Measurements from ENCODE around the gene TMEM232.

The TMEM232 gene

GRCh38 chr5:110492446-110492845 lies 234.0 kb downstream of the TMEM232 start:
- TF ChIP-seq CTCF (IDR thresholded peaks at IDR 0.05; ENCODE audit: low read depth, low read length), result no peak

GRCh38 chr5:110478895-110479294 lies 247.6 kb downstream of the TMEM232 start:
- no peak overlapping the region for H3K4me3 ChIP-seq (ENCODE audit: low read depth, low read length)
- no peak for TF ChIP-seq CTCF (IDR thresholded peaks at IDR 0.05; ENCODE audit: low read depth, low read length)

More at GRCh38 chr5:110492446-110492845, 234.0 kb downstream of the TMEM232 start:
- no peak overlapping the region for H3K4me3 ChIP-seq (ENCODE audit: low read depth, low read length)

GRCh38 chr5:110477911-110478310 lies 248.6 kb downstream of the TMEM232 start:
- TF ChIP-seq CTCF (IDR thresholded peaks at IDR 0.05; ENCODE audit: low read depth, low read length), result no peak
- H3K4me3 ChIP-seq (ENCODE audit: low read depth, low read length), result no peak overlapping the region

GRCh38 chr5:110476164-110476563 lies 250.3 kb downstream of the TMEM232 start:
- no peak overlapping the region for H3K4me3 ChIP-seq (ENCODE audit: low read depth, low read length)
- no peak for TF ChIP-seq CTCF (IDR thresholded peaks at IDR 0.05; ENCODE audit: low read depth, low read length)

- no peak overlapping the region for H3K4me3 ChIP-seq (ENCODE audit: low read depth, low read length)
- no peak for TF ChIP-seq CTCF (IDR thresholded peaks at IDR 0.05; ENCODE audit: low read depth, low read length)
These were observed 250.9 kb downstream of the TMEM232 start for GRCh38 chr5:110475529-110475928.

GRCh38 chr5:110469486-110469885 lies 257.0 kb downstream of the TMEM232 start:
- no peak for TF ChIP-seq CTCF (IDR thresholded peaks at IDR 0.05; ENCODE audit: low read depth, low read length)
- no peak overlapping the region for H3K4me3 ChIP-seq (ENCODE audit: low read depth, low read length)

- H3K4me3 ChIP-seq (ENCODE audit: low read depth, low read length), result no peak overlapping the region
- TF ChIP-seq CTCF (IDR thresholded peaks at IDR 0.05; ENCODE audit: low read depth, low read length), result no peak
These were observed 263.4 kb downstream of the TMEM232 start for GRCh38 chr5:110463106-110463505.
